ENCODE data around the gene CR2.
"Not testable (repeated sequence)": the region's sequence is repeated elsewhere in the genome, so short reads cannot be mapped to it uniquely, and the experiment has no call there.

CR2 gene

GRCh38 chr1:207503950-207504349 is 49.8 kb downstream of the CR2 start:
- no peak overlapping the region for H3K27ac ChIP-seq
- no peak overlapping the region for H3K4me3 ChIP-seq
- no peak for DNase-seq (ENCODE audit: low read depth, low spot score)
- no peaks in the 10 kb centered on the region for H3K9me3 ChIP-seq (ENCODE audit: low read depth, low read length)
- no peak overlapping the region for H3K9ac ChIP-seq (ENCODE audit: insufficient read length)
- no peaks in the 10 kb centered on the region for H3K36me3 ChIP-seq (ENCODE audit: insufficient read depth, low read length)
- no peak for TF ChIP-seq FOXP2 (optimal IDR thresholded peaks at IDR 0.05; ENCODE audit: control extremely low read depth, extremely low read length, insufficient read depth)
- no peak for TF ChIP-seq POLR2AphosphoS5 (IDR thresholded peaks at IDR 0.05; ENCODE audit: borderline replicate concordance, low read depth, low read length)
- TF ChIP-seq EZH2 (IDR thresholded peaks at IDR 0.05), result no peak

GRCh38 chr1:207504438-207504837 is 50.3 kb downstream of the CR2 start:
- Histone ChIP-seq H3K9ac (ENCODE audit: insufficient read length) (no peak overlapping the region), H3K4me3 (no peak overlapping the region), H3K9me3 (ENCODE audit: low read depth, low read length) (no peaks in the 10 kb centered on the region), H3K27ac (no peak overlapping the region), H3K36me3 (ENCODE audit: insufficient read depth, low read length) (no peaks in the 10 kb centered on the region)
- DNase-seq (ENCODE audit: low read depth, low spot score), result no peak
- TF ChIP-seq FOXP2 (optimal IDR thresholded peaks at IDR 0.05; ENCODE audit: control extremely low read depth, extremely low read length, insufficient read depth), result no peak
- no peak for TF ChIP-seq EZH2 (IDR thresholded peaks at IDR 0.05)
- TF ChIP-seq POLR2AphosphoS5 (IDR thresholded peaks at IDR 0.05; ENCODE audit: borderline replicate concordance, low read depth, low read length), result no peak

DNA sequence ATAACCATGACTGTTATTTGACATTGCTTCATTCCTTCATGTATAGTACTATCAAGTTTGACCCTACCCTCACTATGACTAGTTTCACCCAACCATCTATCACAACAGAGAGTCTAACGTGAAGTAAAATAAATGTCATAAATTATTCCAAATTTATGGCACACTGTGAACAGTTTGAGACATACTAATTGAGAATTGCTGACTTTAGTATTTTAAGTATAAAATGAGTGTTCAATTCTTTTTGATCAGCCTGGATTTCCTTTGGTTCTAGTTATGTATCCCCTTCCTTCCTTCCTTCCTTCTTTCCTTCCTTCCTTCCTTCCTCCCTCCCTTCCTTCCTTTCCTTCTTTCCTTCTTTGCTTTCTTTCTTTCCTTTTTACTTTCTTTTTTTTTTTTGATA is 56.3 kb downstream of the CR2 start:
- TF ChIP-seq POLR2AphosphoS5 (IDR thresholded peaks at IDR 0.05; ENCODE audit: borderline replicate concordance, low read depth, low read length), result no peak
- no peak for TF ChIP-seq FOXP2 (optimal IDR thresholded peaks at IDR 0.05; ENCODE audit: control extremely low read depth, extremely low read length, insufficient read depth)
- TF ChIP-seq EZH2 (IDR thresholded peaks at IDR 0.05), result no peak
- H3K4me3 ChIP-seq, result no peak overlapping the region
- H3K9ac ChIP-seq (ENCODE audit: insufficient read length), result no peak overlapping the region
- 0 out of 2 replicates have a peak overlapping the region, but pooled peaks have one; percentile 8 for H3K27ac ChIP-seq
- no peaks in the 10 kb centered on the region for H3K9me3 ChIP-seq (ENCODE audit: low read depth, low read length)
- no peaks in the 10 kb centered on the region for H3K36me3 ChIP-seq (ENCODE audit: insufficient read depth, low read length)
- no peak for DNase-seq (ENCODE audit: low read depth, low spot score)

- TF ChIP-seq POLR2AphosphoS5 (IDR thresholded peaks at IDR 0.05; ENCODE audit: borderline replicate concordance, low read depth, low read length) (no peak), FOXP2 (optimal IDR thresholded peaks at IDR 0.05; ENCODE audit: control extremely low read depth, extremely low read length, insufficient read depth) (no peak), EZH2 (IDR thresholded peaks at IDR 0.05) (no peak)
- no peak for DNase-seq (ENCODE audit: low read depth, low spot score)
- H3K36me3 ChIP-seq (ENCODE audit: insufficient read depth, low read length), result no peaks in the 10 kb centered on the region
Observed at GRCh38 chr1:207514890-207515289, 60.8 kb downstream of the CR2 start.

DNA sequence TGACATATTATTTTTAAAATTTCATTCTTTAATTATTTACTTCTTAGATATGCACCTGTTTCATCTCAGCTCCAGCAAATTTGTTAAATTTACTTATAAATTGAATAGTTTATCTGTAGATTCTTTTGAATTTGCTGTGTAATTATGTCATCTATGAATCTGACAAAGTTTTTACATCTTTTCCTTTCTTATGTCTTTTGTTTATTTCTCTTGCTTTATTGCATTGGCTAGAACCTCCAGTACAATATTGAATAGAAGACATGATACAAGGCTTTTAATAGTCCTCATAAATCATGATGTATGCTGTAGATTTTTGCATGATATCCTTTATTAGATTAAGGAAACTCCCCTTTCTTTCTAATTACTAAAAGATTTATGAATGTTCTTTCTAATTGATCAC is 62.6 kb downstream of the CR2 start:
- no peaks in the 10 kb centered on the region for H3K9me3 ChIP-seq (ENCODE audit: low read depth, low read length)
- H3K36me3 ChIP-seq (ENCODE audit: insufficient read depth, low read length), result no peaks in the 10 kb centered on the region
- H3K9ac ChIP-seq (ENCODE audit: insufficient read length), result no peak overlapping the region
- no peak overlapping the region for H3K4me3 ChIP-seq
- H3K27ac ChIP-seq, result no peak overlapping the region
- TF ChIP-seq POLR2AphosphoS5 (IDR thresholded peaks at IDR 0.05; ENCODE audit: borderline replicate concordance, low read depth, low read length) (no peak), EZH2 (IDR thresholded peaks at IDR 0.05) (no peak), FOXP2 (optimal IDR thresholded peaks at IDR 0.05; ENCODE audit: control extremely low read depth, extremely low read length, insufficient read depth) (no peak)
- DNase-seq (ENCODE audit: low read depth, low spot score), result no peak

More at GRCh38 chr1:207514890-207515289, 60.8 kb downstream of the CR2 start:
- H3K9me3 ChIP-seq (ENCODE audit: low read depth, low read length), result no peaks in the 10 kb centered on the region
- no peak overlapping the region for H3K4me3 ChIP-seq
- no peak overlapping the region for H3K27ac ChIP-seq
- H3K9ac ChIP-seq (ENCODE audit: insufficient read length), result no peak overlapping the region

DNA sequence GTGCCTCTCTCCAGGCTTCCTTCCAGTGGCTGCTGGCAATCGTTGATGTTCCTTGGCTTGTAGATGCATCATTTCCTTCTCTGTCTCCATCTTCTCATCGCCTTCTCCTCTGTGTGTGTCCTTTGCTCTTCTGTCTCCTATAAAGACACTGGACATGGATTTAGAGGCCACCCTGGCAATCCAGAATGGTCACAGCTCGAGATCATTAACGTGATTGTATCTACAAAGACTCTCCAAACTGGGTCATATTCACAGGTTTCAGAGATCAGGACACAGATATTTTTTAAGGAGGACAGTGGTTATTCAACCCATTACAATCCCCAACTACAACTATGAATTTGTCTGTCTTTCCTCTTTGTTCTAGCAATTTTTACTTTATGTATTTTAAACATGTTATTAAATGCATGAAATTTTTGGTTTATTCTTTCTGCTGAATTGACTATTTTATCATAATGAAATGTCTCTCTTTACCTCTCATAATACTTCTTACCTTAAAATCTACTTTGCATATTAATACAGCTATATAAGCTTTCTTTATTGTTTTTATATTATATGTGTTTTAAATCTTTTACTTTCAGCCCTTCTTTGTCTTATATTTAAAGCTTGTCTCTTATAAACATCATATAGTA is 64.6 kb downstream of the CR2 start:
- Histone ChIP-seq H3K36me3 (ENCODE audit: insufficient read depth, low read length) (no peaks in the 10 kb centered on the region), H3K9ac (ENCODE audit: insufficient read length) (no peak overlapping the region)

GRCh38 chr1:207519505-207520399 is 65.6 kb downstream of the CR2 start:
- H3K9me3 ChIP-seq (ENCODE audit: low read depth, low read length), result no peaks in the 10 kb centered on the region
- H3K4me3 ChIP-seq, result no peak overlapping the region
- H3K27ac ChIP-seq, result no peak overlapping the region
- no peak overlapping the region for H3K9ac ChIP-seq (ENCODE audit: insufficient read length)
- no peaks in the 10 kb centered on the region for H3K36me3 ChIP-seq (ENCODE audit: insufficient read depth, low read length)
- no peak for DNase-seq (ENCODE audit: low read depth, low spot score)
- TF ChIP-seq FOXP2 (optimal IDR thresholded peaks at IDR 0.05; ENCODE audit: control extremely low read depth, extremely low read length, insufficient read depth), result no peak
- TF ChIP-seq POLR2AphosphoS5 (IDR thresholded peaks at IDR 0.05; ENCODE audit: borderline replicate concordance, low read depth, low read length), result no peak
- no peak for TF ChIP-seq EZH2 (IDR thresholded peaks at IDR 0.05)

More for the DNA sequence above, 64.6 kb downstream of the CR2 start:
- TF ChIP-seq EZH2 (IDR thresholded peaks at IDR 0.05) (no peak), FOXP2 (optimal IDR thresholded peaks at IDR 0.05; ENCODE audit: control extremely low read depth, extremely low read length, insufficient read depth) (no peak), POLR2AphosphoS5 (IDR thresholded peaks at IDR 0.05; ENCODE audit: borderline replicate concordance, low read depth, low read length) (no peak)
- no peak overlapping the region for H3K4me3 ChIP-seq
- DNase-seq (ENCODE audit: low read depth, low spot score), result no peak
- no peaks in the 10 kb centered on the region for H3K9me3 ChIP-seq (ENCODE audit: low read depth, low read length)
- H3K27ac ChIP-seq, result no peak overlapping the region

- H3K9ac ChIP-seq (ENCODE audit: insufficient read length); H3K27ac ChIP-seq; DNase-seq (ENCODE audit: low read depth, low spot score); H3K4me3 ChIP-seq; H3K9me3 ChIP-seq (ENCODE audit: low read depth, low read length); H3K36me3 ChIP-seq (ENCODE audit: insufficient read depth, low read length): not testable (repeated sequence)
Observed at GRCh38 chr1:207520400-207521345, 66.5 kb downstream of the CR2 start.

- H3K9ac ChIP-seq (ENCODE audit: insufficient read length); H3K27ac ChIP-seq; H3K4me3 ChIP-seq; DNase-seq (ENCODE audit: low read depth, low spot score); H3K36me3 ChIP-seq (ENCODE audit: insufficient read depth, low read length); H3K9me3 ChIP-seq (ENCODE audit: low read depth, low read length): not testable (repeated sequence)
Observed at GRCh38 chr1:207525239-207525638, 71.1 kb downstream of the CR2 start.

DNA sequence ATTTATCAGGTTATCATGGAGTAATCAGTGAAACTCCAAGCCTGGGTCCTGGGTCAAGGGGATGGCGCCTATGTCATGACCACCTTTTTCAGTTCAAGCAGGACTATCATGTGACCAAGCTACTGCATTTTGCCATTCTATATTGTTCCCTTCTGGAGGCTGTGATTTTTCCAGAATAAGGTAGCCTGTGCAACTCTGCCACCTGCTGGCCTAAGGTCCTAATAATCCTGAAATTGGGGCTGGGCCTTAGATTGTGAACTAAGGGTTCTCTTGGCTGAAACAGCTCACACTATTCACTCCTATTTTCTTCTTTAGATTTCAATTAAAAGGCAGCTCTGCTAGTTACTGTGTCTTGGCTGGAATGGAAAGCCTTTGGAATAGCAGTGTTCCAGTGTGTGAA is 74.3 kb downstream of the CR2 start:
- not testable (repeated sequence) for H3K4me3 ChIP-seq; H3K27ac ChIP-seq; H3K9me3 ChIP-seq (ENCODE audit: low read depth, low read length); DNase-seq (ENCODE audit: low read depth, low spot score); H3K9ac ChIP-seq (ENCODE audit: insufficient read length); H3K36me3 ChIP-seq (ENCODE audit: insufficient read depth, low read length)

DNA sequence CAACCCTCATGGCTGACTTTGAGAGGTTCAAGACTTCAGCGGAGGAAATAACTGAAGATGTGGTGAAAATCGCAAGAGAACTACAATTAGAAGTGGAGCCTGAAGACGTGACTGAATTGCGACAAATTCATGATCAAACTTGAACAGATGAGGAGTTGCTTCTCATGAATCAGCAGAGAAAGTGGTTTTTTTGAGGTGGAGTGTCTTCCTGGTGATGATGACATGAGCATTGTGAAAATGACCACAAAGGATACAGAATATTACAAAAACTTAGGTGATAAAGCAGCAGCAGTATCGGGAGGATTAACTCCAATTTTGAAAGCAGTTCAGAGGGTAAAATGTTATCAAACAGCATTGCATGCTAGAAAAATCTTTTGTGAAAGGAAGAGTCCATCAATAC is 82.1 kb downstream of the CR2 start:
- H3K9ac ChIP-seq (ENCODE audit: insufficient read length); H3K9me3 ChIP-seq (ENCODE audit: low read depth, low read length); DNase-seq (ENCODE audit: low read depth, low spot score); H3K36me3 ChIP-seq (ENCODE audit: insufficient read depth, low read length); H3K27ac ChIP-seq; H3K4me3 ChIP-seq: not testable (repeated sequence)
